Right lobe of liver (tissue), 6 donors: Measurements from ENCODE around the gene ITFG2. TPM values are rescaled to one million over a fixed set of nuclear protein-coding genes. Genes with fewer than 3 reads are reported as not detected.

Source experiments
- ATAC-seq, 4 donors: fragments of 200-7000 bp; cut with Tn5 transposase; one replicate each; pipeline ENCODE4 v1.9.1; 2020; ENCODE audit warnings: mild to moderate bottlenecking in 4 of 4, moderate library complexity in 4 of 4
- DNase-seq, 3 donors: peaks; one replicate each; pipeline ENCODE4 v3.0.0-alpha.2; 2020
- H3K27ac ChIP-seq, 3 donors: fragments of 200-600 bp; one replicate each; pipeline ENCODE4 v1.8.0; 2022
- H3K27me3 ChIP-seq, 2 donors: fragments of 200-600 bp; one replicate each; pipeline ENCODE4 v1.8.0; 2022
- H3K36me3 ChIP-seq, 4 donors: fragments of 200-600 bp; sonication (generic) in 1 of 4; one replicate each; pipeline versions ENCODE4 v1.5.1 to v1.8.0; 2017 to 2022; ENCODE audit warnings: control low read depth in 1 of 4
- H3K4me1 ChIP-seq, 4 donors: fragments of 200-600 bp; sonication (generic) in 1 of 4; one replicate each; pipeline versions ENCODE4 v1.5.1 to v1.8.0; 2017 to 2022; ENCODE audit warnings: control low read depth in 1 of 4
- H3K4me3 ChIP-seq, 3 donors: fragments of 200-600 bp; one replicate each; pipeline ENCODE4 v1.8.0; 2022
- H3K9me3 ChIP-seq, 4 donors: fragments of 200-600 bp; sonication (generic) in 1 of 4; one replicate each; pipeline versions ENCODE4 v1.5.1 to v1.8.0; 2017 to 2022; ENCODE audit warnings: control low read depth in 1 of 4
- POLR2A ChIP-seq: fragments of 450-650 bp; IDR thresholded peaks from one replicate; pipeline ENCODE4 v1.6.1; 2017; ENCODE audit warnings: antibody characterized with exemption, mild to moderate bottlenecking
- WGBS: methylation state at CpG from one replicate; pipeline ENCODE4 v1.1.6; 2018; ENCODE audit warnings: low coverage, low lambda C conversion rate; ENCODE audit not compliant: insufficient coverage; ENCODE audit errors: missing lambda C conversion rate; 5-methylcytosine and 5-hydroxymethylcytosine counted together
- intact Hi-C, 2 donors: fragments of 100-400 bp; cut with DNase I; formaldehyde crosslinking; loops; one replicate each; pipeline versions ENCODE4 v1.11.2 to v1.14.1; 2022
- long read RNA-seq: library from polyadenylated mRNA; unstranded; transcript quantifications from one replicate; pipeline ENCODE4 v2.0.0, GENCODE V29; 2019
- total RNA-seq, 6 experiments: library from RNA; depleted of rRNA in 2 of 6; stranded (reverse); fragments of >200 nt in 2 of 6; fragmentation: NEBNext Ultra II Directional in 3 of 6; extraction: Animal tissue kit (Norgen Biotek cat#: 25700) in 3 of 6; gene quantifications; one replicate each; pipeline versions ENCODE4 v1.1.0 to v1.2.4, GENCODE V29; 2016 to 2023
- TF ChIP-seq, protein P1 (sequence below), 4 donors: fragments of 200-600 bp in 3 of 4; fragments of 450-650 bp in 1 of 4; IDR thresholded peaks; one replicate each; pipeline versions ENCODE4 v1.5.1 to v1.8.0; 2016 to 2022; ENCODE audit warnings: antibody characterized with exemption in 4 of 4, mild to moderate bottlenecking in 2 of 4
- donor health status: DM: no; HTN: yes; CAD: no.
- donor health status: DM: no; HTN: no; CAD: no.
- donor health status: DM: no; HTN: no; CAD: no.
- donor health status: DM: no; HTN: yes; CAD: no.
- donor health status: DM: no; HTN: yes; CAD: no.

Gene ITFG2
- 10 to 100 TPM; 11.3 to 20.5 (median 14.4) TPM for total RNA-seq
- long read RNA-seq, result 0 reads

GRCh38 chr12:2812290-2813213 is at the start of gene ITFG2:
TSS of gene ITFG2 (plus strand) at chr12:2812668. CDS start at chr12:2812761, 93 bp downstream.
- H3K27me3 ChIP-seq, result no peaks in the 10 kb centered on the region
- peaks cover 0 to 7% (median 1%) of the 10 kb centered on the region in 4 donors for H3K36me3 ChIP-seq
- intact Hi-C loops, result no loop called here
- ATAC-seq (peak; percentile 96 to 98 (median 96)), DNase-seq (peak; percentile 98 to 99 (median 99))
- no peaks in the 10 kb centered on the region for H3K9me3 ChIP-seq
- H3K4me3 ChIP-seq, result peak within 1 kb of the TSS; percentile 58 to 73 (median 72)
- peaks cover 0 to 15% (median 0%) of the 10 kb centered on the region in 4 donors for H3K4me1 ChIP-seq
- 1% methylated on average over 22 of the region's 48 CpGs for WGBS
- H3K27ac ChIP-seq, result peak within 1 kb of the TSS; percentile 89 to 95 (median 90)
- TF ChIP-seq POLR2A, result peak; percentile 95
- TF ChIP-seq, protein P1, sequence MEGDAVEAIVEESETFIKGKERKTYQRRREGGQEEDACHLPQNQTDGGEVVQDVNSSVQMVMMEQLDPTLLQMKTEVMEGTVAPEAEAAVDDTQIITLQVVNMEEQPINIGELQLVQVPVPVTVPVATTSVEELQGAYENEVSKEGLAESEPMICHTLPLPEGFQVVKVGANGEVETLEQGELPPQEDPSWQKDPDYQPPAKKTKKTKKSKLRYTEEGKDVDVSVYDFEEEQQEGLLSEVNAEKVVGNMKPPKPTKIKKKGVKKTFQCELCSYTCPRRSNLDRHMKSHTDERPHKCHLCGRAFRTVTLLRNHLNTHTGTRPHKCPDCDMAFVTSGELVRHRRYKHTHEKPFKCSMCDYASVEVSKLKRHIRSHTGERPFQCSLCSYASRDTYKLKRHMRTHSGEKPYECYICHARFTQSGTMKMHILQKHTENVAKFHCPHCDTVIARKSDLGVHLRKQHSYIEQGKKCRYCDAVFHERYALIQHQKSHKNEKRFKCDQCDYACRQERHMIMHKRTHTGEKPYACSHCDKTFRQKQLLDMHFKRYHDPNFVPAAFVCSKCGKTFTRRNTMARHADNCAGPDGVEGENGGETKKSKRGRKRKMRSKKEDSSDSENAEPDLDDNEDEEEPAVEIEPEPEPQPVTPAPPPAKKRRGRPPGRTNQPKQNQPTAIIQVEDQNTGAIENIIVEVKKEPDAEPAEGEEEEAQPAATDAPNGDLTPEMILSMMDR (IDR thresholded peaks at IDR 0.05), result no peak

DNA sequence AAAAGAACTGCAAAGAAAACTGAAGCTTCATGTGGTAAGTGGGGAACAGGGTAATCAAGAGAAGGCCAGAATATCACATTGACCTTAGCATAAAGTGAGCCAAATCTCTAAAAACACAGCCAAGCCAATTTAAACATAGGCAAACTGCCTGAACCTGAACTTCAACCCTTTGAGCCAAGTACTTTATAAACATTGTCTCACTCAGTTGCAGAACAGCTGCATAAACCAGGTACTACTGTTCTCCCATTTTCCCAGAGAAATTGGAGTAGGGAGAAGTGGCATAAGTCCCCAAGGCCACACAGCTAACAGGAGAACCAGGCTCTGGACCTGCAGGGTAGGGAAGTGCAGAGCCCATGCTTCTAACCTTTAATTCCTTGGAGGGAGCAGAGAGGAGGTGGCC is 48.1 kb upstream of the ITFG2 start:
- no peaks in the 10 kb centered on the region for H3K9me3 ChIP-seq

GRCh38 chr12:2765052-2765451 is 47.4 kb upstream of the ITFG2 start:
- ATAC-seq, result peak in 1 of 4 donors; percentile 9
- H3K27ac ChIP-seq, result no peak overlapping the region

More for the DNA sequence above, 48.1 kb upstream of the ITFG2 start:
- peak; percentile 93 to 99 (median 96) for ATAC-seq
- no peak for TF ChIP-seq POLR2A
- TF ChIP-seq, protein P1 (IDR thresholded peaks at IDR 0.05), result no peak
- H3K36me3 ChIP-seq, result no peaks in the 10 kb centered on the region
- intact Hi-C loops, result no loop called here
- no peak for DNase-seq
- H3K4me1 ChIP-seq, result peaks cover 0 to 20% (median 9%) of the 10 kb centered on the region in 4 donors
- H3K4me3 ChIP-seq, result no peak overlapping the region
- no peaks in the 10 kb centered on the region for H3K27me3 ChIP-seq
- peak overlapping the region in 2 of 3 donors; percentile 37 to 40 for H3K27ac ChIP-seq

GRCh38 chr12:2765608-2766007 is 46.9 kb upstream of the ITFG2 start:
- no peaks in the 10 kb centered on the region for H3K9me3 ChIP-seq
- DNase-seq (no peak), ATAC-seq (no peak)
- no peak overlapping the region for H3K4me3 ChIP-seq
- H3K36me3 ChIP-seq, result no peaks in the 10 kb centered on the region
- WGBS, result 91% methylated on average over 5 of the region's 6 CpGs
- intact Hi-C loops, result no loop called here
- no peak overlapping the region for H3K27ac ChIP-seq
- H3K4me1 ChIP-seq, result peaks cover 0 to 20% (median 9%) of the 10 kb centered on the region in 4 donors
- H3K27me3 ChIP-seq, result no peaks in the 10 kb centered on the region
- TF ChIP-seq, protein P1 (IDR thresholded peaks at IDR 0.05), result no peak
- TF ChIP-seq POLR2A, result no peak

More at GRCh38 chr12:2765052-2765451, 47.4 kb upstream of the ITFG2 start:
- H3K36me3 ChIP-seq, result no peaks in the 10 kb centered on the region
- WGBS, result no CpG with 5 or more reads among the region's 4 CpGs
- no peak for DNase-seq
- no peaks in the 10 kb centered on the region for H3K27me3 ChIP-seq
- TF ChIP-seq POLR2A, result no peak
- TF ChIP-seq, protein P1 (IDR thresholded peaks at IDR 0.05), result no peak
- intact Hi-C loops, result no loop called here
- H3K4me3 ChIP-seq, result no peak overlapping the region
- peaks cover 0 to 20% (median 9%) of the 10 kb centered on the region in 4 donors for H3K4me1 ChIP-seq
- no peaks in the 10 kb centered on the region for H3K9me3 ChIP-seq
